ENCODE results near the gene THAP2.
"Not testable (repeated sequence)": the region's sequence is repeated elsewhere in the genome, so short reads cannot be mapped to it uniquely, and the experiment has no call there.

Gene THAP2

GRCh38 chr12:71682466-71682865 is 18.4 kb downstream of the THAP2 start:
- POLR2A ChIA-PET, result no interaction called here
- no peak for DNase-seq (ENCODE audit: extremely low spot score)
- CTCF ChIA-PET, result interaction anchor here (0.7 kb wide), 1 partner anchor 22 kb away, joined by 3 read pairs; no protein-coding TSS in a partner anchor
- no peak for TF ChIP-seq CTCF (IDR thresholded peaks at IDR 0.05; ENCODE audit: control extremely low read depth, extremely low read depth, low read depth, missing control alignments)

- CTCF ChIA-PET, result interaction anchor here (0.8 to 4.4 kb wide), 9 partner anchors 9 to 67 kb away, joined by 3 to 31 read pairs (median 6); partner anchors contain the start of genes THAP2 and ZFC3H1
- no peak for TF ChIP-seq CTCF (IDR thresholded peaks at IDR 0.05; ENCODE audit: control extremely low read depth, extremely low read depth, low read depth, missing control alignments)
These were observed 19.5 kb downstream of the THAP2 start for GRCh38 chr12:71683633-71684032.

GRCh38 chr12:71684081-71684480 is 20.0 kb downstream of the THAP2 start:
- ChIA-PET CTCF (interaction anchor here (0.8 to 4.4 kb wide), 13 partner anchors 9 to 66 kb away, joined by 3 to 31 read pairs (median 4); partner anchors contain the start of genes THAP2 and ZFC3H1), POLR2A (interaction anchor here (0.7 to 3.0 kb wide), 2 partner anchors 21 to 62 kb away, joined by 3 to 34 read pairs; partner anchors contain the start of genes THAP2 and ZFC3H1)
- no peak for DNase-seq (ENCODE audit: extremely low spot score)

More at GRCh38 chr12:71683633-71684032, 19.5 kb downstream of the THAP2 start:
- POLR2A ChIA-PET, result no interaction called here
- no peak for DNase-seq (ENCODE audit: extremely low spot score)

DNA sequence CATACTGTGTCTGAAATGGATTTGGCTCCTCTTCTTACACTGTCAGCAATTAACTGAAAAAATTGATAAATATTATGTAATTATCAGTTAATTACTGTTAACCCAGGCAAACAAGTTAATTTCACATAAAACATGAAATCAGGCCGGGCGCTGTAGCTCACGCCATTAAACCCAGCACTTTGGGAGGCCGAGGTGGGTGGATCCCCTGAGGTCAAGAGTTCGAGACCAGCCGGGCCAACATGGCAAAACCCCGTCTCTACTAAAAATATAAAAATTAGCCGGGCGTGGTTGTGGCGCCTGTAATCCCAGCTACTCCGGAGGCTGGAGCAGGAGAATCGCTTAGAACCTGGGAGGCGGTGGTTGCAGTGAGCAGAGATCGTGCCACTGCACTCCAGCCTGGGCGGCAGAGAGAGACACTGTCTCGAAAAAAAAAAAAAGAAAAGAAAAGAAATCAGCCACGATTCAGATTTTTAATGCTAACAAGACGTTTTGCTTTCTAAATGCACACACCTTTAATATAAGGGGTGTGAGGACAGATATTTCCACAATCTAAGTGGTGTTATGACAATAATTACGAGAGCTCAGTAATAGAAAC is 21.3 kb downstream of the THAP2 start:
- DNase-seq (ENCODE audit: extremely low spot score), result no peak
- CTCF ChIA-PET, result interaction anchor here (1.0 to 4.4 kb wide), 19 partner anchors 8 to 177 kb away, joined by 3 to 31 read pairs (median 7); partner anchors contain the start of genes THAP2 and ZFC3H1
- TF ChIP-seq CTCF (IDR thresholded peaks at IDR 0.05; ENCODE audit: control extremely low read depth, extremely low read depth, low read depth, missing control alignments), result no peak
- POLR2A ChIA-PET, result interaction anchor here (0.7 to 3.0 kb wide), 2 partner anchors 10 to 22 kb away, joined by 3 to 34 read pairs; partner anchors contain the start of genes THAP2 and ZFC3H1

More at GRCh38 chr12:71684081-71684480, 20.0 kb downstream of the THAP2 start:
- TF ChIP-seq CTCF (IDR thresholded peaks at IDR 0.05; ENCODE audit: control extremely low read depth, extremely low read depth, low read depth, missing control alignments), result no peak

DNA sequence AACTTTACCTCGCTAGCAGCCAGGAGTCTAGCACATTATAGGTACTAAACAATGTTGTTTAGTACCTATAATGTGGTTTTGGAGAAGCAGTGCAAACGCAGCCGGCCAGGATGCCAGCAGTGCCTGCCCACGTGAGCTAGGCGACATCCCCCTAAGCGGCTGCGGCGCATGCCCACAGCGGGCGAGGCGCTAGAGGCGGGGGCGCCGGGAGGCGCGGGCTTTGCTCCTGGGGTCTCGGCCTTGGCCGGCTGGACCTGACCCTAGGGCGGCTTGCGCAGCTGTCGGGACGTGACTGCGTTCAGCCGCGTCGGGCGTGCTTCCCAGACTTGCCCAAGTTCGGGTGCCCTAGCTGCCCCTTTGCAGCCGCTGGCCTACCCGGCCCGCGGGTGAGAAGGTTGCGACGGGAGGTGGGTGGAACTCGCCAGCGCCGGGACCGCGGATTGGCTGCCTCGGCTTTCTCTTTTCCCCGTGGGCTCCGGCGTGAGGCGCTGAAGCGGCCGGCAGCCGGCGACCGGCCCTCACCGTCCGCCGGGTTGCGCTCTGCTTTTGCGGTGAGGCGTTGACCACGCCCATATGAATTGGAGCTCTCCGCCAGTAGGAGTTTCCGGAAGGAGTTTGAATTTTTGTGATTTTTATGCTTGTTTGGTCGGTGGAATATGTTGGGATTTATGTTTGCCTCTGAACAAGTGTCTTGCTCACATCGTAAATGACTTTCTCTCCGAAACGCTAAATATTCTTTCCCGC is 22.0 kb downstream of the THAP2 start, which contains the start of gene TMEM19:
Gene TMEM19 (plus strand): TSS at position 169 of the 744 bp plus-strand sequence. CDS start 599 bp downstream, outside the sequence.
- POLR2A ChIA-PET, result interaction anchor here (0.6 to 3.0 kb wide), 2 partner anchors 23 to 72 kb away, joined by 4 to 34 read pairs; partner anchors contain the start of genes THAP2 and ZFC3H1
- peak; percentile 90 for DNase-seq (ENCODE audit: extremely low spot score)
- CTCF ChIA-PET, result interaction anchor here (0.9 to 4.4 kb wide), 20 partner anchors 9 to 177 kb away, joined by 3 to 31 read pairs (median 7); partner anchors contain the start of genes THAP2 and ZFC3H1
- TF ChIP-seq CTCF (IDR thresholded peaks at IDR 0.05; ENCODE audit: control extremely low read depth, extremely low read depth, low read depth, missing control alignments), result peak; percentile 58

GRCh38 chr12:71686658-71687025 is 22.5 kb downstream of the THAP2 start:
- ChIA-PET POLR2A (interaction anchor here (0.6 to 3.0 kb wide), 2 partner anchors 23 to 72 kb away, joined by 4 to 34 read pairs; partner anchors contain the start of genes THAP2 and ZFC3H1), CTCF (interaction anchor here (0.9 to 4.4 kb wide), 16 partner anchors 9 to 176 kb away, joined by 3 to 31 read pairs (median 9); partner anchors contain the start of genes THAP2 and ZFC3H1)
- no peak for DNase-seq (ENCODE audit: extremely low spot score)
- TF ChIP-seq CTCF (IDR thresholded peaks at IDR 0.05; ENCODE audit: control extremely low read depth, extremely low read depth, low read depth, missing control alignments), result no peak

DNA sequence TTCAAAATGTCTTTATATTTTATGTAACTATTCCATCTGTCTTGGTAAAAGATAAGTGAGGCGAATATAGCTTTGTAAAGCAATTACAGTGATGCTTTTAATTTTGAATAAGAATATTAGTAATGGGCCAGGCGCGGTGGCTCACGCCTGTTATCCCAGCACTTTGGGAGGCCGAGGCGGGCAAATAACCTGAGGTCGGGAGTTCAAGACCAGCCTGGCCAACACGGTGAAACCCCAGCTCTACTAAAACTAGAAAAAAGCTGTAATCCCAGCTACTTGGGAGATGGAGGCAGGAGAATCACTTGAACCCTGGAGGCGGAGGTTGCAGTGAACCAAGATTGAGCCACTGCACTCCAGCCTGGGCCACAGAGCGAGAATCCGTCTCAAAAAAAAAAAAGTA is 23.1 kb downstream of the THAP2 start:
- not testable (repeated sequence) for DNase-seq (ENCODE audit: extremely low spot score)
- ChIA-PET CTCF (interaction anchor here (0.9 to 4.4 kb wide), 9 partner anchors 10 to 61 kb away, joined by 4 to 31 read pairs (median 17); partner anchors contain the start of genes THAP2 and ZFC3H1), POLR2A (interaction anchor here (3.0 kb wide), 1 partner anchor 24 kb away, joined by 34 read pairs; the partner anchor contains the start of genes THAP2 and ZFC3H1)
